ENCODE data around the gene CLEC19A.

GRCh38 chr16:19241512-19241911 is 44.0 kb upstream of the CLEC19A start:
- no peak for TF ChIP-seq CTCF (IDR thresholded peaks at IDR 0.05)
- TF ChIP-seq EP300 (IDR thresholded peaks at IDR 0.05), result no peak
- no peak for TF ChIP-seq POLR2A (IDR thresholded peaks at IDR 0.05)
- no peak for TF ChIP-seq POLR2AphosphoS5 (IDR thresholded peaks at IDR 0.05)
